Keratinocyte (primary cell): ENCODE measurements around the gene MARCHF10. TPM values are rescaled to one million over a fixed set of nuclear protein-coding genes. Genes with fewer than 3 reads are reported as not detected.

Experiments used
- DNase-seq: peaks from one replicate; pipeline ENCODE4 v3.0.0-alpha.2; 2011; ENCODE audit warnings: low read depth, missing footprints, low spot score
- FAIRE-seq: peaks from 2 replicates; lab custom pipeline; 2011; peaks lifted over from hg19 to GRCh38; lab: Jason Lieb, UNC
- H2AFZ ChIP-seq: 2 replicates; pipeline ENCODE4 v1.6.0; 2012; ENCODE audit warnings: low read length, control low read depth, inconsistent platforms; ENCODE audit not compliant: control insufficient read depth
- H3K27ac ChIP-seq: 2 replicates; pipeline ENCODE4 v1.5.1; 2011; ENCODE audit warnings: low read length; ENCODE audit not compliant: control insufficient read depth, insufficient read depth
- H3K27me3 ChIP-seq: 3 replicates; pipeline ENCODE4 v1.6.0; 2011; ENCODE audit warnings: low read length; ENCODE audit not compliant: control insufficient read depth, insufficient read depth; ENCODE audit errors: extremely low read depth
- H3K36me3 ChIP-seq, 2 experiments: 2 replicates in 1 of 2; 3 replicates in 1 of 2; pipeline ENCODE4 v1.5.1; 2011; ENCODE audit warnings: low read length in 2 of 2, mild to moderate bottlenecking in 1 of 2; ENCODE audit not compliant: control insufficient read depth in 2 of 2, insufficient read depth in 2 of 2; ENCODE audit errors: extremely low read depth in 1 of 2
- H3K4me1 ChIP-seq: 3 replicates; pipeline ENCODE4 v1.5.1; 2011; ENCODE audit warnings: low read length; ENCODE audit not compliant: control insufficient read depth, insufficient read depth; ENCODE audit errors: extremely low read depth
- H3K4me2 ChIP-seq: 3 replicates; pipeline ENCODE4 v1.6.0; 2011; ENCODE audit warnings: low read depth, low read length; ENCODE audit not compliant: control insufficient read depth, insufficient read depth; ENCODE audit errors: extremely low read depth
- H3K4me3 ChIP-seq, 3 experiments: fragments of 200-600 bp in 1 of 3; sonication (generic) in 1 of 3; 2 replicates in 2 of 3; 3 replicates in 1 of 3; pipeline ENCODE4 v1.5.1; 2011 to 2016; ENCODE audit warnings: low read length in 3 of 3, mild to moderate bottlenecking in 3 of 3, control low read depth in 2 of 3, inconsistent platforms in 1 of 3, low read depth in 1 of 3, mixed read lengths in 1 of 3, mixed run types in 1 of 3, moderate library complexity in 1 of 3; ENCODE audit not compliant: control insufficient read depth in 2 of 3, insufficient read depth in 2 of 3; ENCODE audit errors: extremely low read depth in 1 of 3
- H3K79me2 ChIP-seq: 2 replicates; pipeline ENCODE4 v1.6.0; 2012; ENCODE audit warnings: low read length; ENCODE audit not compliant: control insufficient read depth, insufficient read depth
- H3K9ac ChIP-seq: 3 replicates; pipeline ENCODE4 v1.6.0; 2011; ENCODE audit warnings: low read length; ENCODE audit not compliant: control insufficient read depth, insufficient read depth; ENCODE audit errors: extremely low read depth
- H3K9me1 ChIP-seq: 3 replicates; pipeline ENCODE4 v1.6.0; 2011; ENCODE audit warnings: low read length; ENCODE audit not compliant: control insufficient read depth, insufficient read depth; ENCODE audit errors: extremely low read depth
- H3K9me3 ChIP-seq: 2 replicates; pipeline ENCODE4 v1.5.1; 2012; ENCODE audit warnings: low read depth, low read length; ENCODE audit not compliant: control insufficient read depth
- H4K20me1 ChIP-seq: 3 replicates; pipeline ENCODE4 v1.6.0; 2011; ENCODE audit warnings: low read length; ENCODE audit not compliant: control insufficient read depth, insufficient read depth; ENCODE audit errors: extremely low read depth
- EZH2 ChIP-seq: IDR thresholded peaks from one replicate; pipeline ENCODE4 v1.6.1; 2012; ENCODE audit warnings: inconsistent platforms, mild to moderate bottlenecking, low read length, moderate library complexity
- dilution Hi-C: fragments of 300-500 bp; cut with MboI; formaldehyde crosslinking; loops from one replicate; pipeline ENCODE4 v1.7.0; 2020; ENCODE audit warnings: low sequenced_read_pairs; ENCODE audit not compliant: extremely low pct_ligation_motif_present
- polyA plus RNA-seq, 5 experiments: library from polyadenylated mRNA; depleted of rRNA in 3 of 5; stranded (reverse) in 3 of 5; stranded (forward) in 1 of 5; unstranded in 1 of 5; fragments of >200 nt; gene quantifications; 1 replicate in 1 of 5; 2 replicates in 3 of 5; 3 replicates in 1 of 5; pipeline versions ENCODE4 v1.2.1 to v1.2.3, GENCODE V29; 2011 to 2012; ENCODE audit warnings: missing spikeins in 2 of 5, low read depth in 1 of 5, low replicate concordance in 1 of 5
- TF ChIP-seq, protein P1 (sequence below), 3 experiments: IDR thresholded peaks in 1 of 3; conservative IDR thresholded peaks in 1 of 3; optimal IDR thresholded peaks in 1 of 3; 2 replicates in 2 of 3; 3 replicates in 1 of 3; pipeline versions ENCODE3 to v1.5.1; 2011; ENCODE audit warnings: low read length in 3 of 3, mild to moderate bottlenecking in 3 of 3, moderate library complexity in 2 of 3, control low read depth in 1 of 3, inconsistent platforms in 1 of 3; ENCODE audit not compliant: insufficient read depth in 2 of 3; ENCODE audit errors: extremely low read depth in 1 of 3

MARCHF10 gene
- polyA plus RNA-seq, 1 donor (not counting 4 experiments of a cell fraction or from before 2014, with no cell fraction given): not detected

DNA sequence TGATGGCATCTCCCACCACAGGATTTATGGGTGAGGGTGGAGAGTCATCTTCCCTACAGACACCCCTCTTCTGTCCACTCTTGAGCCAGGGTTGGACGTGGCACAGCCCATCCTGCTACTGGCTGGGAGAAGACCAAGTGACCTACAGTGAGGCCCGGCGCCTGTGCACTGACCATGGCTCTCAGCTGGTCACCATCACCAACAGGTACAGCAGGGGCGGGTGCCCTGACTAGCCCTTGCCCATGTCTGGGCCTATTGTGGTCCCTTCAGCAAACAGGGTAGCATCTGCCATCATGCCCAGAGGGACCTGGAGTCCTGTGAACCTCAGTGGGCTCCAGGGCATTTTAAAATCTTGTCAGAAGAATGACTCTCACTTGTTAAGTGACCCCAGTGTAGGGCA, 132.4 kb downstream of the MARCHF10 start:
- dilution Hi-C loops: no loop called here
- H3K4me2 ChIP-seq: no peak overlapping the region
- H3K36me3 ChIP-seq: peaks cover 11 to 15% of the 10 kb centered on the region in 2 experiments
- peaks cover 21% of the 10 kb centered on the region for H3K4me1 ChIP-seq
- no peak for FAIRE-seq
- no peak for TF ChIP-seq EZH2
- TF ChIP-seq, protein P1, sequence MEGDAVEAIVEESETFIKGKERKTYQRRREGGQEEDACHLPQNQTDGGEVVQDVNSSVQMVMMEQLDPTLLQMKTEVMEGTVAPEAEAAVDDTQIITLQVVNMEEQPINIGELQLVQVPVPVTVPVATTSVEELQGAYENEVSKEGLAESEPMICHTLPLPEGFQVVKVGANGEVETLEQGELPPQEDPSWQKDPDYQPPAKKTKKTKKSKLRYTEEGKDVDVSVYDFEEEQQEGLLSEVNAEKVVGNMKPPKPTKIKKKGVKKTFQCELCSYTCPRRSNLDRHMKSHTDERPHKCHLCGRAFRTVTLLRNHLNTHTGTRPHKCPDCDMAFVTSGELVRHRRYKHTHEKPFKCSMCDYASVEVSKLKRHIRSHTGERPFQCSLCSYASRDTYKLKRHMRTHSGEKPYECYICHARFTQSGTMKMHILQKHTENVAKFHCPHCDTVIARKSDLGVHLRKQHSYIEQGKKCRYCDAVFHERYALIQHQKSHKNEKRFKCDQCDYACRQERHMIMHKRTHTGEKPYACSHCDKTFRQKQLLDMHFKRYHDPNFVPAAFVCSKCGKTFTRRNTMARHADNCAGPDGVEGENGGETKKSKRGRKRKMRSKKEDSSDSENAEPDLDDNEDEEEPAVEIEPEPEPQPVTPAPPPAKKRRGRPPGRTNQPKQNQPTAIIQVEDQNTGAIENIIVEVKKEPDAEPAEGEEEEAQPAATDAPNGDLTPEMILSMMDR (optimal IDR thresholded peaks at IDR 0.05 in 1 of 3, IDR thresholded peaks at IDR 0.05 in 1 of 3, conservative IDR thresholded peaks at IDR 0.05 in 1 of 3; ENCODE audit: extremely low read depth in 1 of 3, insufficient read depth in 2 of 3, low read length in 3 of 3): no peak
- DNase-seq: no peak
- no peak overlapping the region for H3K4me3 ChIP-seq
- H3K27me3 ChIP-seq: no peaks in the 10 kb centered on the region
- no peak overlapping the region for H2AFZ ChIP-seq
- H3K9me1 ChIP-seq: peaks cover 4% of the 10 kb centered on the region
- no peak overlapping the region for H3K27ac ChIP-seq
- H3K79me2 ChIP-seq: no peaks in the 10 kb centered on the region
- H3K9me3 ChIP-seq: no peaks in the 10 kb centered on the region
- no peaks in the 10 kb centered on the region for H4K20me1 ChIP-seq
- no peak overlapping the region for H3K9ac ChIP-seq

DNA sequence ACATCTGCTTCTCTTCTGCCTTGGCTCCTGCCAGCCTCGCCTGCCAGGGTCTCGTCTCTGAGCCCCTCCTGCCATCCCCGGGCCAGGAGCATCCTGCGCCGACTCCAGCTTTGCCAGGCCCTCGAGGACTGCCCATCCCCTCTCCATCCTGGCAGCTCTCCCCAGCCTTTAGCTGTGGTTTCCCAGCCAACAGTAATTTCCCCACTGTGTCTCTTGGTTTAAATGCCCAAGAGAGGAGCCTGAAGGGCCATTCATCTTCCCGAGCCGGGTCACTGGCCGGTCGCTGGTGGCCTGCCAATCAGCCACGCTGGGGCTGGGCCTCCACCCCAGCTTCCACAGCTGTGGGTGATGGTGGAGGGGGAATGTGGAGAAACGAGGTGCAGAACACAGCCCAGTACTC, 132.9 kb downstream of the MARCHF10 start:
- DNase-seq: no peak
- Histone ChIP-seq H4K20me1 (no peaks in the 10 kb centered on the region), H3K9me3 (no peaks in the 10 kb centered on the region), H3K79me2 (no peaks in the 10 kb centered on the region), H3K4me3 (no peak overlapping the region), H3K4me2 (no peak overlapping the region), H3K9ac (no peak overlapping the region), H3K36me3 (peaks cover 11 to 15% of the 10 kb centered on the region in 2 experiments), H3K9me1 (peaks cover 4% of the 10 kb centered on the region), H3K27ac (no peak overlapping the region), H3K4me1 (peaks cover 22% of the 10 kb centered on the region), H2AFZ (no peak overlapping the region), H3K27me3 (no peaks in the 10 kb centered on the region)
- no peak for FAIRE-seq
- TF ChIP-seq, protein P1 (optimal IDR thresholded peaks at IDR 0.05 in 1 of 3, IDR thresholded peaks at IDR 0.05 in 1 of 3, conservative IDR thresholded peaks at IDR 0.05 in 1 of 3; ENCODE audit: extremely low read depth in 1 of 3, insufficient read depth in 2 of 3, low read length in 3 of 3): no peak
- no peak for TF ChIP-seq EZH2
- dilution Hi-C loops: no loop called here
